IMR-90 (cell line): ENCODE measurements around the gene PCID2. TPM values are rescaled to one million over a fixed set of nuclear protein-coding genes. Genes with fewer than 3 reads are reported as not detected.

Experiments
- ATAC-seq: fragments of 200-7000 bp; cut with Tn5 transposase; 2 replicates; pipeline ENCODE4 v1.9.1; 2020; ENCODE audit warnings: low read depth, mild to moderate bottlenecking, moderate library complexity
- BruUV-seq: library from RNA; stranded (reverse); fragments of 400-500 nt; replicated peaks from 2 replicates; lab custom pipeline; 2021; lab: Mats Ljungman, UMichigan
- CTCF ChIA-PET: fragments of 300-600 bp; formaldehyde crosslinking; extraction: SDS; loops from one replicate; lab custom pipeline; 2021; ENCODE audit warnings: antibody characterized with exemption; lab: Yijun Ruan, JAX
- POLR2A ChIA-PET: fragments of 300-600 bp; sonication (Branson Sonifier 250); formaldehyde crosslinking; loops from one replicate; lab custom pipeline; 2022; ENCODE audit warnings: antibody characterized with exemption; ENCODE audit not compliant: unreplicated experiment; lab: Charles Lee
- DNase-seq: peaks from one replicate; pipeline ENCODE4 v3.0.0; 2013
- H2AFZ ChIP-seq: replicated peaks from 2 replicates; pipeline ENCODE3; 2013; ENCODE audit warnings: low read length, mild to moderate bottlenecking; ENCODE audit not compliant: poor library complexity
- H2AK5ac ChIP-seq: 2 replicates; pipeline ENCODE4 v1.6.1; 2013; ENCODE audit warnings: low read depth, low read length, inconsistent platforms
- H2AK9ac ChIP-seq: replicated peaks from 2 replicates; pipeline ENCODE3; 2013; ENCODE audit warnings: mild to moderate bottlenecking, low read depth, low read length, moderate library complexity; ENCODE audit not compliant: poor library complexity
- H2BK120ac ChIP-seq: 2 replicates; pipeline ENCODE4 v1.6.1; 2013; ENCODE audit warnings: low read depth, low read length, inconsistent platforms
- H2BK15ac ChIP-seq: 3 replicates; pipeline ENCODE4 v1.6.1; 2013; ENCODE audit warnings: low read depth, low read length, inconsistent platforms
- H2BK20ac ChIP-seq: 2 replicates; pipeline ENCODE4 v1.6.1; 2013; ENCODE audit warnings: low read depth, mild to moderate bottlenecking, inconsistent platforms, low read length, moderate library complexity
- H2BK5ac ChIP-seq: 2 replicates; pipeline ENCODE4 v1.6.1; 2013; ENCODE audit warnings: mild to moderate bottlenecking, low read depth, low read length, inconsistent platforms; ENCODE audit not compliant: poor library complexity, severe bottlenecking
- H3K14ac ChIP-seq: replicated peaks from 2 replicates; pipeline ENCODE4 v1.6.1; 2013; ENCODE audit warnings: low read depth, low read length, inconsistent platforms
- H3K18ac ChIP-seq: 2 replicates; pipeline ENCODE4 v1.6.1; 2013; ENCODE audit warnings: low read depth, low read length, control low read depth
- H3K23ac ChIP-seq: 2 replicates; pipeline ENCODE4 v1.6.1; 2013; ENCODE audit warnings: low read depth, low read length, inconsistent platforms
- H3K27ac ChIP-seq: 2 replicates; pipeline ENCODE4 v1.5.1; 2013; ENCODE audit warnings: mild to moderate bottlenecking, control low read depth, low read length; ENCODE audit not compliant: insufficient read depth
- H3K27me3 ChIP-seq: 2 replicates; pipeline ENCODE4 v1.6.1; 2013; ENCODE audit warnings: low read length; ENCODE audit not compliant: control insufficient read depth, insufficient read depth
- H3K36me3 ChIP-seq: 2 replicates; pipeline ENCODE4 v1.6.1; 2013; ENCODE audit warnings: low read length, mixed read lengths; ENCODE audit not compliant: control insufficient read depth, insufficient read depth
- H3K4ac ChIP-seq: 2 replicates; pipeline ENCODE4 v1.6.1; 2013; ENCODE audit warnings: low read depth, low read length, inconsistent platforms
- H3K4me1 ChIP-seq: 2 replicates; pipeline ENCODE4 v1.6.1; 2013; ENCODE audit warnings: low read length, mixed read lengths; ENCODE audit not compliant: control insufficient read depth, insufficient read depth
- H3K4me2 ChIP-seq: 2 replicates; pipeline ENCODE4 v1.6.1; 2013; ENCODE audit warnings: low read depth, mild to moderate bottlenecking, control low read depth, low read length, moderate library complexity
- H3K4me3 ChIP-seq: 2 replicates; pipeline ENCODE4 v1.5.1; 2013; ENCODE audit warnings: low read depth, mild to moderate bottlenecking, control low read depth, low read length, moderate library complexity; ENCODE audit not compliant: insufficient read depth
- H3K56ac ChIP-seq: 2 replicates; pipeline ENCODE4 v1.6.1; 2013; ENCODE audit warnings: low read length, inconsistent platforms; ENCODE audit not compliant: insufficient read depth; ENCODE audit errors: extremely low read depth
- H3K79me1 ChIP-seq, 2 experiments: 2 replicates each; pipeline ENCODE4 v1.6.1; 2013; ENCODE audit warnings: low read length in 2 of 2, inconsistent platforms in 1 of 2, low read depth in 1 of 2
- H3K9ac ChIP-seq: 2 replicates; pipeline ENCODE4 v1.6.1; 2013; ENCODE audit warnings: low read depth, low read length, control low read depth
- H3K9me1 ChIP-seq: 2 replicates; pipeline ENCODE4 v1.6.1; 2013; ENCODE audit warnings: low read length, inconsistent platforms; ENCODE audit not compliant: insufficient read depth
- H3K9me3 ChIP-seq: 2 replicates; pipeline ENCODE4 v1.6.1; 2013; ENCODE audit warnings: low read length; ENCODE audit not compliant: control insufficient read depth, insufficient read depth
- H4K20me1 ChIP-seq: 2 replicates; pipeline ENCODE4 v1.6.1; 2013; ENCODE audit warnings: low read length, inconsistent platforms; ENCODE audit not compliant: insufficient read depth
- H4K5ac ChIP-seq: 2 replicates; pipeline ENCODE4 v1.6.1; 2013; ENCODE audit warnings: mild to moderate bottlenecking, low read depth, low read length, control low read depth
- H4K8ac ChIP-seq, 2 experiments: 2 replicates each; pipeline ENCODE4 v1.6.1; 2013; ENCODE audit warnings: low read depth in 2 of 2, low read length in 2 of 2, control low read depth in 1 of 2, inconsistent platforms in 1 of 2
- H4K91ac ChIP-seq: 2 replicates; pipeline ENCODE4 v1.6.1; 2013; ENCODE audit warnings: low read depth, low read length, inconsistent platforms; ENCODE audit not compliant: insufficient read depth
- BHLHE40 ChIP-seq: fragments of 150-350 bp; IDR thresholded peaks from 2 replicates; pipeline ENCODE4 v1.6.1; 2016; ENCODE audit warnings: mild to moderate bottlenecking, low read depth, low read length
- CEBPB ChIP-seq: IDR thresholded peaks from 2 replicates; pipeline ENCODE4 v1.6.1; 2012; ENCODE audit warnings: low read depth, low read length, improper control_type of control experiment
- CHD1 ChIP-seq: IDR thresholded peaks from 2 replicates; pipeline ENCODE4 v1.6.1; 2012; ENCODE audit warnings: low read depth, low read length, improper control_type of control experiment
- FOS ChIP-seq: fragments of 150-350 bp; IDR thresholded peaks from 2 replicates; pipeline ENCODE4 v1.6.1; 2016; ENCODE audit warnings: low read depth, low read length
- MAFK ChIP-seq: IDR thresholded peaks from 2 replicates; pipeline ENCODE4 v1.6.1; 2012; ENCODE audit warnings: low read depth, low read length, improper control_type of control experiment
- MAZ ChIP-seq: IDR thresholded peaks from 2 replicates; pipeline ENCODE4 v1.6.1; 2012; ENCODE audit warnings: low read depth, mild to moderate bottlenecking, low read length, improper control_type of control experiment, moderate library complexity, borderline replicate concordance
- MXI1 ChIP-seq: IDR thresholded peaks from 2 replicates; pipeline ENCODE4 v1.6.1; 2012; ENCODE audit warnings: low read depth, mild to moderate bottlenecking, low read length, moderate library complexity, borderline replicate concordance
- POLR2A ChIP-seq: IDR thresholded peaks from 2 replicates; pipeline ENCODE4 v1.6.1; 2012; ENCODE audit warnings: mild to moderate bottlenecking, low read depth, low read length
- RAD21 ChIP-seq: IDR thresholded peaks from 2 replicates; pipeline ENCODE4 v1.6.1; 2012; ENCODE audit warnings: low read length, improper control_type of control experiment
- RFX5 ChIP-seq: IDR thresholded peaks from 2 replicates; pipeline ENCODE4 v1.8.0; 2012; ENCODE audit warnings: low read depth, mild to moderate bottlenecking, low read length, moderate library complexity
- SMC3 ChIP-seq: fragments of 150-350 bp; IDR thresholded peaks from 2 replicates; pipeline ENCODE4 v1.6.1; 2016; ENCODE audit warnings: low read depth, mild to moderate bottlenecking, antibody characterized with exemption, low read length, moderate library complexity
- WGBS, 2 experiments: methylation state at CpG; one replicate each; pipeline versions ENCODE4 v1.1.5 to v1.1.7; 2013; ENCODE audit warnings: missing lambda C conversion rate in 2 of 2; ENCODE audit not compliant: insufficient read length in 1 of 2; ENCODE audit errors: extremely low coverage in 2 of 2; 5-methylcytosine and 5-hydroxymethylcytosine counted together
- dilution Hi-C: fragments of 300-500 bp; cut with HindIII; formaldehyde crosslinking; loops from one replicate; pipeline ENCODE4 v1.14.3; 2018; ENCODE audit warnings: low sequenced_read_pairs; ENCODE audit not compliant: unreplicated experiment
- in situ Hi-C: fragments of 300-500 bp; cut with MboI; formaldehyde crosslinking; loops from 3 replicates; pipeline ENCODE4 v1.14.3; 2019; ENCODE audit warnings: low sequenced_read_pairs, inconsistent platforms, mixed read lengths
- intact Hi-C: fragments of 100-400 bp; cut with micrococcal nuclease; formaldehyde crosslinking; loops from 2 replicates; pipeline ENCODE4 v1.10.0; 2022
- polyA plus RNA-seq, 3 experiments: library from polyadenylated mRNA; depleted of rRNA; stranded (reverse); fragments of >200 nt; gene quantifications; 2 replicates each; pipeline ENCODE4 v1.2.3, GENCODE V29; 2012; ENCODE audit warnings: low replicate concordance in 1 of 3
- total RNA-seq: library from RNA; depleted of rRNA; stranded (reverse); fragments of >200 nt; gene quantifications from 2 replicates; pipeline ENCODE4 v1.2.3, GENCODE V29; 2012
- TF ChIP-seq, protein P1 (sequence below): fragments of 150-350 bp; IDR thresholded peaks from 2 replicates; pipeline ENCODE4 v1.6.1; 2017; ENCODE audit warnings: mild to moderate bottlenecking, antibody characterized with exemption, low read length, low read depth
- TF ChIP-seq, protein P2 (sequence below): conservative IDR thresholded peaks from 2 replicates; pipeline ENCODE4 v1.5.1; 2012; ENCODE audit warnings: mild to moderate bottlenecking, low read depth, low read length, improper control_type of control experiment

PCID2 gene
- total and polyA plus RNA-seq, 2 of the 4 experiments (the other 2 are of a cell fraction): 83.5 to 90.9 TPM

DNA sequence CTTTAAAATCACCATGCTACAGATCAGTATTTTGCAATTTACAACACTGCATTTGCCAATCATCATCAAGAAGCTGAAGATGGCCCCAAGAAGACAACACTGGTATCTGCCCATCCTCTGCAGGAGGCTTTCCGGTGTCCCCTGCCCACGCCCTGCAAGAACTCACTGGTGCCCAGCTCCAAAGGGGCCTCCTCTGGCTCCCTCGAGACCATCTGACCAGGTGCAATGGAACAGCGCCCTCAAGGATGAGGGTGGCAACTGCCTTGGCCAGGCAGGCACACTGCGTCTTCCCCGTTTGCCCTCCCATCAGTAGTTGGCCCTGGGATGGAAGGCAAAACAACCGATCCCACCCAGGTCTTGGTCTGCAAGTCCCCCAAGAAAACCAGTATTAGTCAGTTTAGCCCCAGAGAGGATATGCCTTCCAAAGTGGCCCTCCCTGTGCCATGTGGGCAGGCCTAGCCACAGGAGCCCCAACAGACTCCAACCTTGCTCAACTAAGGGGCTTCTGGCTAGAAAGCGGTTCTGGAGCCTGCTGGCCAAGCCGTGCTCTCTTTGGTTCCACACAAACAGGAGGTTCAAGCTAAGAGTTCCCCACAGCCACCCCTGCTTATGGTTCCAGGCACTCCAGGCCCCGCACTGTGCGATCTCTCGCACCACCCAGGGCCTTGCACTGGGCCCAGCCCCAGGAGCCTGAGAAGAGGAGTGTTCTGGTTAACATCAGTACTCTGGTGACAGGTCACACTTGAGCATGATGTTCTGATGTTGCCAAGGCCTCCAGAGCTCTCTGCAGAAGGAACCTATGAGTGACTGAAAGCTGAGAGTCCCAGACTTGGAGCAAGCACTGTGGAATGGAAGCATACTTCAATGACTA lies 4.7 kb downstream of the PCID2 start (continued):
- no peak for TF ChIP-seq MAZ
- no peak for TF ChIP-seq CEBPB
- no peak for TF ChIP-seq RAD21

DNA sequence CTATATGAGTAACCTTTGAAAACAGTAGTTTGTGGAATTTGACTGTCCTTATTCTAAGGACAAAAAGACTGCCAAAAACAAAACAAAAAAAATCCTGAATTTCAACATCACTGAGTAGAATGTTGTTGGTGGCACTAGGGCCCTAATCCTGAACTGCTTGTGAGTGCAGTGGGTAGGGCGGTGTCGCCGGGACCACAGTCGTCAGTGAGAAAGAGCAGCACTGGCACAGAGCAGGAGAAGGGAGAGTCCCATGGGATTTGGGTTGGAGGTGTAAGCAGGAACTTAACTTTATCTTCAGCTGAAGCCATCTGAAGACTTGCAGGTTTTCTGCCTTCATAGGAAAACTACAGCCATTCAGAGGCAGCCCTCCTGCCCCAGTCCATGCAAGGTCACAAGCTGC lies 5.6 kb downstream of the PCID2 start:
- peak overlapping the region; percentile 53; the same call in 1 of the 2 replicates for H4K5ac ChIP-seq
- H2AK9ac ChIP-seq: no peak overlapping the region
- peak overlapping the region; percentile 71; the same call in 1 of the 2 replicates for H3K23ac ChIP-seq
- peak overlapping the region; percentile 61 for H2BK5ac ChIP-seq
- intact Hi-C loops: no loop called here
- H3K27ac ChIP-seq: peak overlapping the region; percentile 45; the same call in 1 of the 2 replicates
- CTCF ChIA-PET: interaction anchor here (1.1 kb wide), 1 partner anchor 19 kb away, joined by 3 read pairs; no protein-coding TSS in a partner anchor
- no peak for DNase-seq
- peak overlapping the region in 1 of 2 experiments; percentile 32; a peak in 1 of 4 replicates for H4K8ac ChIP-seq
- no peak overlapping the region for H3K56ac ChIP-seq
- no peak for ATAC-seq
- TF ChIP-seq, protein P1, sequence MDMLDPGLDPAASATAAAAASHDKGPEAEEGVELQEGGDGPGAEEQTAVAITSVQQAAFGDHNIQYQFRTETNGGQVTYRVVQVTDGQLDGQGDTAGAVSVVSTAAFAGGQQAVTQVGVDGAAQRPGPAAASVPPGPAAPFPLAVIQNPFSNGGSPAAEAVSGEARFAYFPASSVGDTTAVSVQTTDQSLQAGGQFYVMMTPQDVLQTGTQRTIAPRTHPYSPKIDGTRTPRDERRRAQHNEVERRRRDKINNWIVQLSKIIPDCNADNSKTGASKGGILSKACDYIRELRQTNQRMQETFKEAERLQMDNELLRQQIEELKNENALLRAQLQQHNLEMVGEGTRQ: no peak
- TF ChIP-seq, protein P2, sequence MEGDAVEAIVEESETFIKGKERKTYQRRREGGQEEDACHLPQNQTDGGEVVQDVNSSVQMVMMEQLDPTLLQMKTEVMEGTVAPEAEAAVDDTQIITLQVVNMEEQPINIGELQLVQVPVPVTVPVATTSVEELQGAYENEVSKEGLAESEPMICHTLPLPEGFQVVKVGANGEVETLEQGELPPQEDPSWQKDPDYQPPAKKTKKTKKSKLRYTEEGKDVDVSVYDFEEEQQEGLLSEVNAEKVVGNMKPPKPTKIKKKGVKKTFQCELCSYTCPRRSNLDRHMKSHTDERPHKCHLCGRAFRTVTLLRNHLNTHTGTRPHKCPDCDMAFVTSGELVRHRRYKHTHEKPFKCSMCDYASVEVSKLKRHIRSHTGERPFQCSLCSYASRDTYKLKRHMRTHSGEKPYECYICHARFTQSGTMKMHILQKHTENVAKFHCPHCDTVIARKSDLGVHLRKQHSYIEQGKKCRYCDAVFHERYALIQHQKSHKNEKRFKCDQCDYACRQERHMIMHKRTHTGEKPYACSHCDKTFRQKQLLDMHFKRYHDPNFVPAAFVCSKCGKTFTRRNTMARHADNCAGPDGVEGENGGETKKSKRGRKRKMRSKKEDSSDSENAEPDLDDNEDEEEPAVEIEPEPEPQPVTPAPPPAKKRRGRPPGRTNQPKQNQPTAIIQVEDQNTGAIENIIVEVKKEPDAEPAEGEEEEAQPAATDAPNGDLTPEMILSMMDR: no peak
- TF ChIP-seq FOS (no peak), POLR2A (no peak), BHLHE40 (no peak), CHD1 (no peak), MAFK (no peak), MXI1 (no peak), SMC3 (no peak), RFX5 (no peak), CEBPB (no peak)
- H3K9me1 ChIP-seq: peaks cover 33% of the 10 kb centered on the region
- peaks cover 23% of the 10 kb centered on the region for H3K36me3 ChIP-seq
- H3K4me3 ChIP-seq: no peak overlapping the region
- no peak overlapping the region for H3K18ac ChIP-seq
- H4K20me1 ChIP-seq: peaks cover 32% of the 10 kb centered on the region
- H2AFZ ChIP-seq: no peak overlapping the region
- H3K4me2 ChIP-seq: no peak overlapping the region
- peak overlapping the region; percentile 24 for H2BK120ac ChIP-seq
- peak overlapping the region; percentile 63; the same call in 1 of the 2 replicates for H2AK5ac ChIP-seq
- H2BK15ac ChIP-seq: peak overlapping the region; percentile 67; the same call in 1 of the 3 replicates
- no peaks in the 10 kb centered on the region for H3K9me3 ChIP-seq
- H4K91ac ChIP-seq: peak overlapping the region; percentile 23
- peak overlapping the region; percentile 18; the same call in 1 of the 2 replicates for H2BK20ac ChIP-seq
- H3K9ac ChIP-seq: peak overlapping the region; percentile 38; the same call in 1 of the 2 replicates
- no peaks in the 10 kb centered on the region for H3K27me3 ChIP-seq
- H3K4me1 ChIP-seq: peaks cover 29% of the 10 kb centered on the region
- no TSS peak for BruUV-seq
- peak overlapping the region; percentile 39; the same call in 1 of the 2 replicates for H3K4ac ChIP-seq
- WGBS, 2 experiments: no CpG with 5 or more reads among the region's 4 CpGs
- dilution Hi-C loops: no loop called here
- H3K79me1 ChIP-seq: peaks cover 36 to 88% of the 10 kb centered on the region in 2 experiments; a peak in 3 of 4 replicates
- in situ Hi-C loops: no loop called here
- H3K14ac ChIP-seq: peak overlapping the region; percentile 80
- POLR2A ChIA-PET: no interaction called here
